GM15510 (cell line): ENCODE measurements around the gene TRAPPC2.

Experiments
- POLR2A ChIP-seq: IDR thresholded peaks from 3 replicates; pipeline ENCODE4 v1.6.1; 2011; ENCODE audit warnings: borderline replicate concordance; ENCODE audit not compliant: insufficient read length; ENCODE audit errors: extremely low read depth

TRAPPC2 gene

GRCh38 chrX:13719192-13719856 is 15.1 kb downstream of the TRAPPC2 start:
- no peak for TF ChIP-seq POLR2A

DNA sequence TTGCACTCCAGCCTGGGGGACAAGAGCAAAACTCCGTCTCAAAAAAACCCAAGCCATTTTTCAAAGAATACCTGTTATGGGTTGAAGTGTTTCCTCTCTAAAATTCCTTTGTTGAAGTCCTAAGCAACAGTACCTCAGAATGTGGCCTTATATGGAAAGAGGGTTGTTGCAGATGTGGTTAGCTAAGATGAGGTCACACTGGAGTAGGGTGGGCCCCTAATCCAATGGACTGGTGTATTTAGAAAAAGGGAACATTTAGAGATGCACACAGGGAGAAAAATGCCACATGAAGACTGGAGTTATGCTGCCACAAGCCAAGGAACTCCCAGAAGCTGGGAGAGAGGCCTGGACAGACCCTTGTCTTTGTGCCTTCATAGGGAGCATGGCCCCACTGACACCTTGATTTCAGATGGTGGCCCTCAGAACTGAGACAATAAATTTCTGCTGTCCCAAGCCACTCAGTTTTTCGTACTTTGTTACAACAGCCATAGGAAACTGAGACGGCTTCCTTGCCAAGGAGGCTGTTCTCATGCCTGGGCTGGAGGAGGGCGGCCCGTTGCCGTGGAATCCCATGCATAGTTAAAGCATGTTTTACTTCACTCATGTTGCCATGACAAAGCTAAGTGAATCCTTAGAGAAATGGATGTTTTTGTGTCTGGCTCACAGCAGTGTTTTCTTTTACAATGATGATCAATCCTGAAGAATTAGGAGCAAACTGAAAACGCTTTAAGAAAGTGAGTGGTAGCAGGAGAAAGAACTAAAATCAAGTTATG is 16.5 kb downstream of the TRAPPC2 start:
- no peak for TF ChIP-seq POLR2A

DNA sequence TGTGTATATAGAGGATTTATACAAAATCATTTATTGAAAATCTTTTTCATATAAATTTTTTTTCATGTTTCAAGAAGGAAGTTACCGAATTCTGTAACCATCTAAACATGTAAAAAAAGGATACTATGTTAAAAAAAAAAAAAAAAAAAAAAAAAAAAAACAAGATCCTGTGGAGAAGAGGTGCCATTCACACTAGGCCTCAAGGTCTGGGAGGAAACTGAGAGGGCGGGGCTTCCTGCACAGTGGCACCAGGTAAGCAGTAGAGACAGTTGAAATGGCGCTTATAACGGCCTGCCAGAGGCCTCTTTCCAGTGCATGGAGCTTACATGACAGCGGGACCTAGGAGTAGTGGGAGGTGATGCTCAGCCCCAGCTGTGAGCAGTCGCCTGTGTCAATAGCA is 17.5 kb downstream of the TRAPPC2 start:
- TF ChIP-seq POLR2A: no peak

DNA sequence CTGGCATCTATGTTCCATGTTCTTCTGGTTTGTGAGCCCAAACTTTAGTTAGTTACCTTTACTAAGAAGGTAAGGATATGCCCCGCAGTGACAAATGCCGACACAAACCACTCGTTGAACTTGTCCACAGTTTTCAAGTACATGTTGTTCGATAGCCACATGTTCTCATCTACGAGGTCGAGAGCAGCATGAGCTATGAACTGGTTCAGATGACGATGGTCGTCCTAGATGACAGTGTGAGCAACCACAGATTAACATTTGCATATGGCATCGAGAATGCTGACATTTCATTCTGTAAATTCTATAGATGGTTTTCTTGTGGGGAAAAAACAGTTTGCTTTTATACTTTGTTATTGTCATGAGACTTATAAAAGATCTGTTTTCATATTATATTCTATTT is 18.0 kb downstream of the TRAPPC2 start:
- TF ChIP-seq POLR2A: no peak

GRCh38 chrX:13711141-13711540 is 23.3 kb downstream of the TRAPPC2 start:
- no peak for TF ChIP-seq POLR2A

GRCh38 chrX:13703589-13703988 is 30.8 kb downstream of the TRAPPC2 start:
- TF ChIP-seq POLR2A: no peak

DNA sequence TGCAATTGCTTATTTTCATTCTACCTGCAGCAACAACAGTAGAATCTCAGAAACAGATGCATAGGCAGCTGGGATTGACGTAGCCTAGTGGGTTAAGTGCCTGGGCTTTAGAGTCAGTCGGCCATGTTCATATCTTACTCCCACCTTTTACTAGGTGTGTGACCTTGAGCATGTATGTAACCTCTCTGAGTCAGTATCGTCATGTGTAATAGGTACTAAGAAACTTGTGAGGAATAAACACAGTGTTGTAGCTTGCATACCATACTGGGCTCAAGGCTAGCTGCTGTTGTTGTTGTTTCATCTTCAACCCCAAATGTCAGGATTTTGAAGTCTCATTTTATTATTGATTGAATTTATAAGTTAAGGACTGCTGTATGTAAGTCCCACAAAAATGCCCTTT is 31.3 kb downstream of the TRAPPC2 start:
- TF ChIP-seq POLR2A: no peak

- TF ChIP-seq POLR2A: no peak
Measured at GRCh38 chrX:13702111-13702789, 32.2 kb downstream of the TRAPPC2 start.

- no peak for TF ChIP-seq POLR2A
Measured at GRCh38 chrX:13700380-13700779, 34.0 kb downstream of the TRAPPC2 start.

DNA sequence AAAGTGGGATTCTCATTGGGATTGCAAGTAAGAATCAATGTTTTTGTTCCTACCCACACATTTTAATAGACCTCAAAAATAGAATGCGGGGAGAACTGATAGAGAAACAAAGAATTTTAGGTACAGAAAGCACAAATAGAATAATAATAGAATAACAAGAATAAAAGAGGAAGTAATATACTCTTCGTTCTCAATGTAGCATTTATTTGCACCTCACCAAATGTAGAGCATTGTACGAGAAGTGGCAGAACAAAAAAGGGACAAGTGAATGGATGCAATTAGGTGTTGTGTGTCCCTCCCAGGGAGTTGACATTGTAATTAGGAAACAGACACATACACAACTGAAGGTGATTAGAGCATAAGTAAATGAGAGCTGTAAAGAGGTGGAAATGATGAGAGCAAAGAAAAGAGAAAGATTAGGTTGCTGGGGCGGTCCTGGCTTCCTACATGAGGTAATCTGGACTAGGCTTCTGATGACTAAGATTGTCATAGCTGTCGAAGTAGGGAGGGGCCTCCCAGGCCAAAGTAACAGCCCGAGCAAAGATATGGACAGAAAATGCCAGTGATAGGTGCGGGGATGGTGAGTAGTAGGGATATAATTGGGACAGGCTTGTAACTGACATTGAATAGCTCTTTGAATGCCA is 35.1 kb downstream of the TRAPPC2 start:
- no peak for TF ChIP-seq POLR2A

GRCh38 chrX:13698432-13698831 is 36.0 kb downstream of the TRAPPC2 start:
- TF ChIP-seq POLR2A: no peak

GRCh38 chrX:13697976-13698375 is 36.4 kb downstream of the TRAPPC2 start:
- TF ChIP-seq POLR2A: no peak

DNA sequence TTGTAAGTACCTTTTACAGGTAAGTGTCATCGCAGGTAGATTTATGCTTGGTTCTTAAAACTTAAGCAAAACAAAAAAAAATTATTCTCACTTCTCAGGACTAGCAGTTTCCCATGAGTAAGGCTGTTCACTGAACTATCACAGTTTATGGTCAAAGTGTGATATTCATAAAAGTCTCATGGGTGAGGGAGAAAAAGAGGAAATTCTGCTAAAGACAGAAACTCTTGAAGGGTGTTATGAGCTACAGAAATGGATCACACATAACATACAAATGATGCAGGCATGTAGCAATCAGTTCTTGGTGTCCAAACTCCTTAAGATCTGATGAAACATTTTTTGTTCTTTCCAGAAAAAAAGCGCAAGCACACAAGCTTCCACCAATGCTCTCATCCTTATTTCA is 37.0 kb downstream of the TRAPPC2 start:
- TF ChIP-seq POLR2A: no peak

- no peak for TF ChIP-seq POLR2A
Measured at GRCh38 chrX:13695601-13696115, 38.8 kb downstream of the TRAPPC2 start.

DNA sequence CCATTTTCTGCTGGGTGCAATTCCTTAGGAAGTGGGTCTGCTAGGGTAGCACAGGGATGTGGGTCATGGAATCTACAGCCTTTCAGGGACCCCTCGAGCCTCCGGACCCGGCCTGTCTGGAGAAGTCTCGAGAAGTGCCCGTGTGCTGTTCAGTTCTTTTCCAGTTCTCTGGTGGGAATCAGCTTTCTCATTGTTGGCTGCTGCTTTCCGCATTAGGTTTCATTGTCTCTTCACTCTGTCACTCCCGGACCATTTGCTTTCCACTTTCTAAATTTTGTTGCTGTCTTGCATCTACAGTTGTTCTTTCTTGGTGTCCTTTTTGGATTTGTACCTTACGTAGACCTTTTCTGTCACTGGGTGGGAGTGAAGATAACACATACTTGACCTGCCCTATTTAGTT is 39.4 kb downstream of the TRAPPC2 start:
- TF ChIP-seq POLR2A: no peak
